Colonic mucosa (tissue), 4 donors: ENCODE results near the gene SFTA2. TPM values are rescaled to one million over a fixed set of nuclear protein-coding genes. Genes with fewer than 3 reads are reported as not detected.
"Not testable (repeated sequence)": the region's sequence is repeated elsewhere in the genome, so short reads cannot be mapped to it uniquely, and the experiment has no call there.

Experiments used
- DNase-seq: peaks from one replicate; pipeline ENCODE4 v3.0.0-alpha.2; 2020
- H3K27ac ChIP-seq: fragments of 200-600 bp; one replicate; pipeline ENCODE4 v1.8.0; 2021
- H3K27me3 ChIP-seq: fragments of 200-600 bp; one replicate; pipeline ENCODE4 v1.8.0; 2021
- H3K36me3 ChIP-seq: fragments of 200-600 bp; one replicate; pipeline ENCODE4 v1.8.0; 2021
- H3K4me1 ChIP-seq: fragments of 200-600 bp; one replicate; pipeline ENCODE4 v1.8.0; 2021; ENCODE audit warnings: mild to moderate bottlenecking
- H3K4me3 ChIP-seq: fragments of 200-600 bp; one replicate; pipeline ENCODE4 v1.8.0; 2021
- H3K9ac ChIP-seq, 2 donors: one replicate each; pipeline ENCODE4 v1.7.0; 2013; ENCODE audit warnings: control low read depth in 2 of 2, low read depth in 2 of 2, low read length in 2 of 2
- H3K9me3 ChIP-seq: fragments of 200-600 bp; one replicate; pipeline ENCODE4 v1.8.0; 2021
- CTCF ChIP-seq: fragments of 200-600 bp; IDR thresholded peaks from one replicate; pipeline ENCODE4 v1.8.0; 2022; ENCODE audit warnings: antibody characterized with exemption, mild to moderate bottlenecking
- intact Hi-C: fragments of 100-400 bp; cut with DNase I; formaldehyde crosslinking; loops from one replicate; pipeline ENCODE4 v1.14.1; 2022
- total RNA-seq, 2 donors: library from RNA; stranded (reverse); fragmentation: NEBNext Ultra II Directional in 1 of 2; extraction: Animal tissue kit (Norgen Biotek cat#: 25700) in 1 of 2; gene quantifications; one replicate each; pipeline ENCODE4 v1.2.1, GENCODE V29; 2021
- donor health status: healthy.
- donor health status: DM: no; HTN: no; CAD: no.
- donor health status: DM: no; HTN: no; CAD: no.

Gene SFTA2
- total RNA-seq, 2 donors from 2014 or later, result 1.3 TPM; not detected in 1

GRCh38 chr6:30935018-30935417 lies 3.0 kb upstream of the SFTA2 start:
- intact Hi-C loops, result no loop called here
- no peak for TF ChIP-seq CTCF
- no peak for DNase-seq

GRCh38 chr6:30932665-30933365 lies 845 bp upstream of the SFTA2 start:
- Histone ChIP-seq H3K9me3 (no peaks in the 10 kb centered on the region), H3K27ac (no peak overlapping the region), H3K9ac (no peak overlapping the region), H3K4me1 (no peaks in the 10 kb centered on the region), H3K36me3 (no peaks in the 10 kb centered on the region), H3K27me3 (no peaks in the 10 kb centered on the region), H3K4me3 (no peak overlapping the region)
- no peak for DNase-seq
- TF ChIP-seq CTCF, result no peak
- intact Hi-C loops, result no loop called here

More at GRCh38 chr6:30935018-30935417, 3.0 kb upstream of the SFTA2 start:
- Histone ChIP-seq H3K36me3 (no peaks in the 10 kb centered on the region), H3K9ac (no peak overlapping the region), H3K9me3 (no peaks in the 10 kb centered on the region), H3K27ac (no peak overlapping the region), H3K4me3 (no peak overlapping the region), H3K27me3 (no peaks in the 10 kb centered on the region), H3K4me1 (no peaks in the 10 kb centered on the region)

GRCh38 chr6:30931272-30931671 lies 698 bp downstream of the SFTA2 start:
- Histone ChIP-seq H3K36me3 (no peaks in the 10 kb centered on the region), H3K9me3 (no peaks in the 10 kb centered on the region), H3K4me3 (no peak overlapping the region), H3K27ac (no peak overlapping the region), H3K9ac (no peak overlapping the region), H3K27me3 (no peaks in the 10 kb centered on the region), H3K4me1 (no peaks in the 10 kb centered on the region)
- intact Hi-C loops, result no loop called here
- no peak for DNase-seq
- no peak for TF ChIP-seq CTCF

- no peak for TF ChIP-seq CTCF
- intact Hi-C loops, result no loop called here
- H3K4me1 ChIP-seq, result no peaks in the 10 kb centered on the region
- H3K9me3 ChIP-seq, result no peaks in the 10 kb centered on the region
- no peak for DNase-seq
- H3K36me3 ChIP-seq, result no peaks in the 10 kb centered on the region
- no peak overlapping the region for H3K4me3 ChIP-seq
- H3K27me3 ChIP-seq, result no peaks in the 10 kb centered on the region
- H3K9ac ChIP-seq, result no peak overlapping the region
- H3K27ac ChIP-seq, result no peak overlapping the region
Measured at GRCh38 chr6:30930506-30930905, 1.5 kb downstream of the SFTA2 start.

- H3K36me3 ChIP-seq, result no peaks in the 10 kb centered on the region
- no peaks in the 10 kb centered on the region for H3K27me3 ChIP-seq
- no peaks in the 10 kb centered on the region for H3K9me3 ChIP-seq
- H3K9ac ChIP-seq, result no peak overlapping the region
- H3K4me1 ChIP-seq, result no peaks in the 10 kb centered on the region
- no peak overlapping the region for H3K4me3 ChIP-seq
- no peak for TF ChIP-seq CTCF
- DNase-seq, result no peak
- H3K27ac ChIP-seq, result no peak overlapping the region
- intact Hi-C loops, result no loop called here
Measured at GRCh38 chr6:30928677-30929076, 3.3 kb downstream of the SFTA2 start.

GRCh38 chr6:30927080-30927479 lies 4.9 kb downstream of the SFTA2 start:
- not testable (repeated sequence) for H3K27ac ChIP-seq

More at GRCh38 chr6:30927080-30927479, 4.9 kb downstream of the SFTA2 start:
- intact Hi-C loops, DNase-seq, H3K9ac ChIP-seq, H3K36me3 ChIP-seq, H3K27me3 ChIP-seq, H3K4me3 ChIP-seq, H3K9me3 ChIP-seq, H3K4me1 ChIP-seq: not testable (repeated sequence)
